SU-DHL-6 (cell line): ENCODE measurements around the gene SLC26A9.
"Not testable (repeated sequence)": the region's sequence is repeated elsewhere in the genome, so short reads cannot be mapped to it uniquely, and the experiment has no call there.

Experiments used
- EZH2phosphoT487 ChIP-seq: fragments of 200-600 bp; sonication (generic), shearing (Covaris generic); conservative IDR thresholded peaks from 2 replicates; pipeline ENCODE4 v1.6.1; 2018; ENCODE audit warnings: mild to moderate bottlenecking, antibody characterized with exemption, low read length, moderate library complexity, mixed read lengths
- TF ChIP-seq, protein P1 (sequence below): fragments of 200-600 bp; sonication (generic); IDR thresholded peaks from one replicate; pipeline ENCODE4 v1.5.1; 2017; ENCODE audit warnings: antibody characterized with exemption, mild to moderate bottlenecking, low read length, moderate library complexity; ENCODE audit not compliant: insufficient read depth, poor library complexity, severe bottlenecking

DNA sequence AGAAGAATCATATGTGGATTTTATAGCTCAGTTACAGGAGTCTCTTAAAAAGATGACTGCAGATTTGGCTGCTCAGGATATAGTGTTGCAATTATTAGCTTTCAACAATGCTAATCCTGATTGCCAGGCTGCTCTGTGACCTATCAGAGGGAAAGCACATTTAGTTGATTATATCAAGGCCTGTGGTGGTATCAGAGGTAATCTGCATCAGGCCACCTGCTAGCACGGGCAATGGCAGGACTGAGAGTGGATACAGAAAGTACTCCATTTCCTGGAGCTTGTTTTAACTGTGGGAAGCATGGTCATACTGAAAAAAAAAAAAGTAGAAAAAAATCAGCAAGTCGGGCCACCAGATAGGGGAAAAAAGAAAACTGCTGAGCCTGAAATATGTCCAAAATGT lies 51.1 kb downstream of the SLC26A9 start:
- TF ChIP-seq, protein P1, sequence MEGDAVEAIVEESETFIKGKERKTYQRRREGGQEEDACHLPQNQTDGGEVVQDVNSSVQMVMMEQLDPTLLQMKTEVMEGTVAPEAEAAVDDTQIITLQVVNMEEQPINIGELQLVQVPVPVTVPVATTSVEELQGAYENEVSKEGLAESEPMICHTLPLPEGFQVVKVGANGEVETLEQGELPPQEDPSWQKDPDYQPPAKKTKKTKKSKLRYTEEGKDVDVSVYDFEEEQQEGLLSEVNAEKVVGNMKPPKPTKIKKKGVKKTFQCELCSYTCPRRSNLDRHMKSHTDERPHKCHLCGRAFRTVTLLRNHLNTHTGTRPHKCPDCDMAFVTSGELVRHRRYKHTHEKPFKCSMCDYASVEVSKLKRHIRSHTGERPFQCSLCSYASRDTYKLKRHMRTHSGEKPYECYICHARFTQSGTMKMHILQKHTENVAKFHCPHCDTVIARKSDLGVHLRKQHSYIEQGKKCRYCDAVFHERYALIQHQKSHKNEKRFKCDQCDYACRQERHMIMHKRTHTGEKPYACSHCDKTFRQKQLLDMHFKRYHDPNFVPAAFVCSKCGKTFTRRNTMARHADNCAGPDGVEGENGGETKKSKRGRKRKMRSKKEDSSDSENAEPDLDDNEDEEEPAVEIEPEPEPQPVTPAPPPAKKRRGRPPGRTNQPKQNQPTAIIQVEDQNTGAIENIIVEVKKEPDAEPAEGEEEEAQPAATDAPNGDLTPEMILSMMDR: not testable (repeated sequence)
- TF ChIP-seq EZH2phosphoT487: not testable (repeated sequence)
